Measurements from ENCODE around the gene HPS4.

Gene HPS4

DNA sequence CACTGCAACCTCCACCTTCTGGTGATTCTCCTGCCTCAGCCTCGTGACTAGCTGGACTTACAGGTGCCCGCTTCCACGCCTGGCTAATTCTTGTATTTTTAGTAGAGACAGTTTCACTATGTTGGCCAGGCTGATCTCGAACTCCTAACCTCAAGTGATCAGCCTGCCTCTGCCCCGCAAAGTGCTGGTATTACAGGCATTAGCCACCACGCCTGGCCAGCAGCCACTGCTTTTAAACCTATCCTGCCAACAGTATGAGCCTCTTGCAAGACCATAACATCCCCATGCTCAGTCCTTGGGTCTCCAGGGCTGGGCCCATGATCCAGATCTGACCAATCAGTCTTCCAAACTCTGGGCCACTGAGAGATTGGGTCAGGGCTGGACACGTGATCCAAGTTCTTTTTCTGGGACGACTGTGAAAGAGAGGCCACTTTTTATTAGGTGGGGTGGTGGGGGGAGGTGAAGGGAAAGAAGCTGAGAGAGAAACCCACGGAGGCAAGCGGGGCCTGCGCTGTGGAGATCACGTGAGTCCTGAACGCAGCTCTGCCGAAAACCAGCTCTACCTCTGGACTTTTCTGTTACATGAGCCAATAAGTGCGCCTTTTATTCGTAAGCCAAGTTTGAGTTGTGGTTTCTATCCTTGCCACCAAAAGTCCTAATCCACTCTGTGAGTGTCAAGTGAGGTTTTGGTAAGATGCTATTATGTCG lies 36.6 kb downstream of the HPS4 start:
- Histone ChIP-seq H4K20me1 (ENCODE audit: insufficient read depth, low read length, poor library complexity, severe bottlenecking) (no peaks in the 10 kb centered on the region), H3K4me3 (ENCODE audit: low read length, poor library complexity, severe bottlenecking) (no peak overlapping the region), H3K4me2 (ENCODE audit: low read depth, low read length, poor library complexity, severe bottlenecking) (no peak overlapping the region), H3K9me3 (ENCODE audit: insufficient read depth, low read depth, low read length) (no peaks in the 10 kb centered on the region), H3K4me1 (ENCODE audit: insufficient read depth, low read length, poor library complexity, severe bottlenecking) (no peaks in the 10 kb centered on the region), H3K9ac (ENCODE audit: low read depth, low read length, poor library complexity, severe bottlenecking) (no peak overlapping the region), H3K36me3 (ENCODE audit: insufficient read depth, low read length) (peaks cover 25% of the 10 kb centered on the region; the same call in 1 of the 2 replicates), H3F3A (ENCODE audit: low read depth) (no peaks in the 10 kb centered on the region), H3K79me2 (ENCODE audit: insufficient read depth, low read length) (no peaks in the 10 kb centered on the region), H2AFZ (ENCODE audit: low read length) (no peak overlapping the region), H3K27me3 (ENCODE audit: insufficient read depth, low read length, poor library complexity, severe bottlenecking) (no peaks in the 10 kb centered on the region), H3K9me2 (replicated peaks; ENCODE audit: low read depth, low read length) (no peaks in the 10 kb centered on the region)
- no peak for TF ChIP-seq EZH2phosphoT487 (IDR thresholded peaks at IDR 0.05; ENCODE audit: borderline replicate concordance)
- TF ChIP-seq CTCF (conservative IDR thresholded peaks at IDR 0.05; ENCODE audit: low read length): no peak

- TF ChIP-seq CTCF (conservative IDR thresholded peaks at IDR 0.05; ENCODE audit: low read length) (no peak), EZH2phosphoT487 (IDR thresholded peaks at IDR 0.05; ENCODE audit: borderline replicate concordance) (no peak)
- Histone ChIP-seq H4K20me1 (ENCODE audit: insufficient read depth, low read length, poor library complexity, severe bottlenecking) (no peaks in the 10 kb centered on the region), H3K4me3 (ENCODE audit: low read length, poor library complexity, severe bottlenecking) (no peak overlapping the region), H3K9me3 (ENCODE audit: insufficient read depth, low read depth, low read length) (no peaks in the 10 kb centered on the region), H3K27me3 (ENCODE audit: insufficient read depth, low read length, poor library complexity, severe bottlenecking) (no peaks in the 10 kb centered on the region), H3F3A (ENCODE audit: low read depth) (no peaks in the 10 kb centered on the region), H3K4me1 (ENCODE audit: insufficient read depth, low read length, poor library complexity, severe bottlenecking) (no peaks in the 10 kb centered on the region), H3K36me3 (ENCODE audit: insufficient read depth, low read length) (peaks cover 12% of the 10 kb centered on the region; the same call in 1 of the 2 replicates), H3K9me2 (replicated peaks; ENCODE audit: low read depth, low read length) (no peaks in the 10 kb centered on the region), H3K9ac (ENCODE audit: low read depth, low read length, poor library complexity, severe bottlenecking) (no peak overlapping the region), H3K4me2 (ENCODE audit: low read depth, low read length, poor library complexity, severe bottlenecking) (no peak overlapping the region), H3K79me2 (ENCODE audit: insufficient read depth, low read length) (no peaks in the 10 kb centered on the region), H2AFZ (ENCODE audit: low read length) (no peak overlapping the region)
Observed at GRCh38 chr22:26445577-26446275, 37.9 kb downstream of the HPS4 start.

DNA sequence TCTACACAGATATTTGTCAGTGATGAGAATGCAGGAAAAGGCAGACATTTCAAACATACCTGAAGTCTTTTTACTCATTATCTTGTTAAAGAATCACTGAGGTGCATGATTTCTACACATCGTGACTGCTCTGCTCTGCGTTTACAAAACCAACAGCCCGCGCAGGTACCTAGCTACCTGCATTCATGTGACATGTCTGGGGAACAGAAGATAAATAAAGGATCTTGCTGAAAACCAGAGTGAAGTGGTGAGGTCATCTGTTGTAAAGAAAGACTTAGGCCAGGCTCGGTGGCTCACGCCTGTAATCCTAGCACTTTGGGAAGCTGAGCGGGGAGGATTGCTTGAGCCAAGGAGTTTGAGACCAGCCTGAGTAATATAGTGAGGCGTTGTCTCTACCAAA lies 38.8 kb downstream of the HPS4 start:
- Histone ChIP-seq H3K9me3 (ENCODE audit: insufficient read depth, low read depth, low read length) (no peaks in the 10 kb centered on the region), H3K9ac (ENCODE audit: low read depth, low read length, poor library complexity, severe bottlenecking) (no peak overlapping the region), H3K36me3 (ENCODE audit: insufficient read depth, low read length) (peaks cover 3% of the 10 kb centered on the region; the same call in 1 of the 2 replicates), H3K27me3 (ENCODE audit: insufficient read depth, low read length, poor library complexity, severe bottlenecking) (no peaks in the 10 kb centered on the region), H3K9me2 (replicated peaks; ENCODE audit: low read depth, low read length) (no peaks in the 10 kb centered on the region), H2AFZ (ENCODE audit: low read length) (no peak overlapping the region), H4K20me1 (ENCODE audit: insufficient read depth, low read length, poor library complexity, severe bottlenecking) (no peaks in the 10 kb centered on the region), H3K4me1 (ENCODE audit: insufficient read depth, low read length, poor library complexity, severe bottlenecking) (no peaks in the 10 kb centered on the region), H3K4me2 (ENCODE audit: low read depth, low read length, poor library complexity, severe bottlenecking) (no peak overlapping the region), H3K4me3 (ENCODE audit: low read length, poor library complexity, severe bottlenecking) (no peak overlapping the region), H3F3A (ENCODE audit: low read depth) (no peaks in the 10 kb centered on the region), H3K79me2 (ENCODE audit: insufficient read depth, low read length) (no peaks in the 10 kb centered on the region)
- TF ChIP-seq EZH2phosphoT487 (IDR thresholded peaks at IDR 0.05; ENCODE audit: borderline replicate concordance) (no peak), CTCF (conservative IDR thresholded peaks at IDR 0.05; ENCODE audit: low read length) (no peak)
